GM20431 (cell line): ENCODE results near the gene ACSS1.

ENCODE experiments used
- in situ Hi-C: fragments of 300-500 bp; cut with MseI, MboI; formaldehyde crosslinking; loops from one replicate; pipeline ENCODE4 v1.15.0; 2020; ENCODE audit warnings: low sequenced_read_pairs; ENCODE audit not compliant: unreplicated experiment

Gene ACSS1

GRCh38 chr20:25081065-25081729 lies 23.3 kb upstream of the ACSS1 start:
- in situ Hi-C loops = no loop called here

GRCh38 chr20:25079171-25079570 lies 21.2 kb upstream of the ACSS1 start:
- in situ Hi-C loops = no loop called here

- in situ Hi-C loops = no loop called here
These were observed 20.7 kb upstream of the ACSS1 start for GRCh38 chr20:25078662-25079061.

GRCh38 chr20:25077610-25078169 lies 19.8 kb upstream of the ACSS1 start:
- in situ Hi-C loops = no loop called here

- in situ Hi-C loops = no loop called here
These were observed 19.0 kb upstream of the ACSS1 start for GRCh38 chr20:25076731-25077609.

- in situ Hi-C loops = no loop called here
These were observed 18.3 kb upstream of the ACSS1 start for GRCh38 chr20:25076201-25076600.

- in situ Hi-C loops = no loop called here
These were observed 15.6 kb upstream of the ACSS1 start for GRCh38 chr20:25073544-25073943.

GRCh38 chr20:25072226-25072811 lies 14.4 kb upstream of the ACSS1 start:
- in situ Hi-C loops = no loop called here

GRCh38 chr20:25071734-25072133 lies 13.8 kb upstream of the ACSS1 start:
- in situ Hi-C loops = no loop called here

- in situ Hi-C loops = no loop called here
These were observed 13.0 kb upstream of the ACSS1 start for GRCh38 chr20:25070821-25071473.

- in situ Hi-C loops = no loop called here
These were observed 9.4 kb upstream of the ACSS1 start for GRCh38 chr20:25067102-25067987.

GRCh38 chr20:25066386-25066785 lies 8.4 kb upstream of the ACSS1 start:
- in situ Hi-C loops = no loop called here

GRCh38 chr20:25065625-25066338 lies 7.8 kb upstream of the ACSS1 start:
- in situ Hi-C loops = no loop called here

- in situ Hi-C loops = no loop called here
These were observed 7.2 kb upstream of the ACSS1 start for GRCh38 chr20:25065072-25065624.

GRCh38 chr20:25064561-25065071 lies 6.7 kb upstream of the ACSS1 start:
- in situ Hi-C loops = loop anchor here (5.0 kb wide), 1 partner anchor 67 kb away; no protein-coding TSS in a partner anchor

GRCh38 chr20:25063981-25064380 lies 6.0 kb upstream of the ACSS1 start:
- in situ Hi-C loops = loop anchor here (5.0 kb wide), 1 partner anchor 67 kb away; no protein-coding TSS in a partner anchor

- in situ Hi-C loops = loop anchor here (5.0 kb wide), 1 partner anchor 66 kb away; no protein-coding TSS in a partner anchor
These were observed 5.6 kb upstream of the ACSS1 start for GRCh38 chr20:25063546-25063945.

GRCh38 chr20:25062841-25063240 lies 4.9 kb upstream of the ACSS1 start:
- in situ Hi-C loops = loop anchor here (5.0 kb wide), 1 partner anchor 66 kb away; no protein-coding TSS in a partner anchor
